Fibroblast of lung (primary cell): ENCODE measurements around the gene APMAP. TPM values are rescaled to one million over a fixed set of nuclear protein-coding genes. Genes with fewer than 3 reads are reported as not detected.

Experiments
- DNase-seq, 2 donors: peaks; one replicate each; pipeline versions ENCODE4 v3.0.0 to v3.0.0-alpha.2; 2010; ENCODE audit warnings: low read depth in 2 of 2
- H2AFZ ChIP-seq: 2 replicates; pipeline ENCODE4 v1.5.1; 2012; ENCODE audit warnings: low read length, control low read depth, inconsistent platforms
- H3K27ac ChIP-seq: 2 replicates; pipeline ENCODE4 v1.5.1; 2011; ENCODE audit warnings: low read length, control low read depth; ENCODE audit not compliant: insufficient read depth
- H3K27me3 ChIP-seq: 2 replicates; pipeline ENCODE4 v1.5.1; 2011; ENCODE audit warnings: mild to moderate bottlenecking, low read length; ENCODE audit not compliant: control insufficient read depth, insufficient read depth
- H3K36me3 ChIP-seq: 2 replicates; pipeline ENCODE4 v1.5.1; 2011; ENCODE audit warnings: low read length; ENCODE audit not compliant: control insufficient read depth, insufficient read depth
- H3K4me1 ChIP-seq: 2 replicates; pipeline ENCODE4 v1.5.1; 2011; ENCODE audit warnings: low read length; ENCODE audit not compliant: control insufficient read depth, insufficient read depth; ENCODE audit errors: extremely low read depth
- H3K4me2 ChIP-seq: 2 replicates; pipeline ENCODE4 v1.5.1; 2011; ENCODE audit warnings: low read length, control low read depth; ENCODE audit not compliant: insufficient read depth; ENCODE audit errors: extremely low read depth
- H3K4me3 ChIP-seq, 4 experiments: fragments of 200-600 bp in 1 of 4; sonication (generic) in 1 of 4; replicated peaks in 1 of 4; 2 replicates each; pipeline ENCODE4 v1.5.1; 2011 to 2016; ENCODE audit warnings: low read length in 4 of 4, low read depth in 3 of 4, mild to moderate bottlenecking in 3 of 4, control low read depth in 2 of 4, inconsistent platforms in 1 of 4, mixed read lengths in 1 of 4; ENCODE audit not compliant: insufficient read depth in 1 of 4; ENCODE audit errors: control extremely low read depth in 1 of 4
- H3K79me2 ChIP-seq: 2 replicates; pipeline ENCODE4 v1.5.1; 2012; ENCODE audit warnings: mild to moderate bottlenecking, low read length, inconsistent platforms; ENCODE audit not compliant: control insufficient read depth, insufficient read depth
- H3K9ac ChIP-seq: 2 replicates; pipeline ENCODE4 v1.5.1; 2011; ENCODE audit warnings: mild to moderate bottlenecking, low read length, control low read depth; ENCODE audit not compliant: insufficient read depth
- H3K9me3 ChIP-seq: 2 replicates; pipeline ENCODE4 v1.5.1; 2012; ENCODE audit warnings: low read depth, low read length; ENCODE audit not compliant: control insufficient read depth, insufficient read depth
- H4K20me1 ChIP-seq: 2 replicates; pipeline ENCODE4 v1.5.1; 2011; ENCODE audit warnings: low read length; ENCODE audit not compliant: control insufficient read depth, insufficient read depth; ENCODE audit errors: extremely low read depth
- CTCF ChIP-seq, 2 donors: IDR thresholded peaks in 1 of 2; conservative IDR thresholded peaks in 1 of 2; 1 replicate in 1 of 2; 2 replicates in 1 of 2; pipeline ENCODE4 v1.5.1; 2011 to 2012; ENCODE audit warnings: low read length in 2 of 2, control low read depth in 1 of 2, inconsistent platforms in 1 of 2, low read depth in 1 of 2, mild to moderate bottlenecking in 1 of 2
- EZH2 ChIP-seq: IDR thresholded peaks from 2 replicates; pipeline ENCODE4 v1.5.1; 2012; ENCODE audit warnings: low read length, control low read depth, mild to moderate bottlenecking; ENCODE audit errors: missing control alignments
- polyA plus RNA-seq, 2 donors: library from polyadenylated mRNA; depleted of rRNA in 1 of 2; stranded (reverse) in 1 of 2; unstranded in 1 of 2; fragments of >200 nt; gene quantifications; 2 replicates each; pipeline ENCODE4 v1.2.1, GENCODE V29; 2011 to 2012; ENCODE audit warnings: missing spikeins in 1 of 2
- total RNA-seq: library from RNA; depleted of rRNA; stranded (reverse); fragments of >200 nt; gene quantifications from 2 replicates; pipeline ENCODE4 v1.2.1, GENCODE V29; 2014

APMAP gene
- total and polyA plus RNA-seq, 2 donors (not counting 1 experiment from before 2014, with no cell fraction given) = 72.5 to 104 TPM

GRCh38 chr20:24977336-24977735, 15.2 kb downstream of the APMAP start:
- no peak overlapping the region for H3K9ac ChIP-seq
- H3K4me2 ChIP-seq = no peak overlapping the region
- H3K79me2 ChIP-seq = no peaks in the 10 kb centered on the region
- peaks cover 9% of the 10 kb centered on the region for H3K36me3 ChIP-seq
- H3K9me3 ChIP-seq = no peaks in the 10 kb centered on the region
- no peak overlapping the region for H2AFZ ChIP-seq
- H4K20me1 ChIP-seq = no peaks in the 10 kb centered on the region
- H3K27me3 ChIP-seq = no peaks in the 10 kb centered on the region
- H3K27ac ChIP-seq = no peak overlapping the region
- H3K4me3 ChIP-seq = no peak overlapping the region
- TF ChIP-seq EZH2 (no peak), CTCF (conservative IDR thresholded peaks at IDR 0.05 in 1 of 2, IDR thresholded peaks at IDR 0.05 in 1 of 2; ENCODE audit: low read depth in 1 of 2, low read length in 2 of 2) (no peak)
- H3K4me1 ChIP-seq = no peaks in the 10 kb centered on the region
- DNase-seq = no peak

GRCh38 chr20:24972341-24972740, 20.2 kb downstream of the APMAP start:
- no peaks in the 10 kb centered on the region for H3K27me3 ChIP-seq
- H3K79me2 ChIP-seq = no peaks in the 10 kb centered on the region
- no peak overlapping the region for H3K4me2 ChIP-seq
- TF ChIP-seq CTCF (conservative IDR thresholded peaks at IDR 0.05 in 1 of 2, IDR thresholded peaks at IDR 0.05 in 1 of 2; ENCODE audit: low read depth in 1 of 2, low read length in 2 of 2) (no peak), EZH2 (no peak)
- no peak overlapping the region for H3K9ac ChIP-seq
- H3K4me3 ChIP-seq = no peak overlapping the region
- H3K36me3 ChIP-seq = peaks cover 15% of the 10 kb centered on the region
- H4K20me1 ChIP-seq = no peaks in the 10 kb centered on the region
- DNase-seq = no peak
- no peaks in the 10 kb centered on the region for H3K9me3 ChIP-seq
- no peak overlapping the region for H3K27ac ChIP-seq
- no peak overlapping the region for H2AFZ ChIP-seq
- no peaks in the 10 kb centered on the region for H3K4me1 ChIP-seq

- H3K27me3 ChIP-seq = no peaks in the 10 kb centered on the region
- no peaks in the 10 kb centered on the region for H3K9me3 ChIP-seq
- H3K36me3 ChIP-seq = peaks cover 15% of the 10 kb centered on the region
- no peaks in the 10 kb centered on the region for H3K79me2 ChIP-seq
- DNase-seq = no peak
- no peak overlapping the region for H3K4me2 ChIP-seq
- H3K4me3 ChIP-seq = no peak overlapping the region
- no peaks in the 10 kb centered on the region for H4K20me1 ChIP-seq
- H3K27ac ChIP-seq = no peak overlapping the region
- TF ChIP-seq CTCF (conservative IDR thresholded peaks at IDR 0.05 in 1 of 2, IDR thresholded peaks at IDR 0.05 in 1 of 2; ENCODE audit: low read depth in 1 of 2, low read length in 2 of 2) = no peak
- no peak for TF ChIP-seq EZH2
- H2AFZ ChIP-seq = no peak overlapping the region
- H3K9ac ChIP-seq = no peak overlapping the region
- H3K4me1 ChIP-seq = no peaks in the 10 kb centered on the region
Measured at GRCh38 chr20:24971376-24972101, 21.0 kb downstream of the APMAP start.
